HG03558 (cell line): ENCODE results near the gene COPE.
A peak's percentile ranks its signal among the peaks of the same experiment; 100 is the strongest.
"Not testable (repeated sequence)": the region's sequence is repeated elsewhere in the genome, so short reads cannot be mapped to it uniquely, and the experiment has no call there.

Source experiments
- ATAC-seq: cut with Tn5 transposase; IDR thresholded peaks from one replicate; pipeline ENCODE4 v1.9.1; 2021; ENCODE audit warnings: moderate number of reproducible peaks; ENCODE audit not compliant: unreplicated experiment; ENCODE audit errors: extremely low read depth

The COPE gene

DNA sequence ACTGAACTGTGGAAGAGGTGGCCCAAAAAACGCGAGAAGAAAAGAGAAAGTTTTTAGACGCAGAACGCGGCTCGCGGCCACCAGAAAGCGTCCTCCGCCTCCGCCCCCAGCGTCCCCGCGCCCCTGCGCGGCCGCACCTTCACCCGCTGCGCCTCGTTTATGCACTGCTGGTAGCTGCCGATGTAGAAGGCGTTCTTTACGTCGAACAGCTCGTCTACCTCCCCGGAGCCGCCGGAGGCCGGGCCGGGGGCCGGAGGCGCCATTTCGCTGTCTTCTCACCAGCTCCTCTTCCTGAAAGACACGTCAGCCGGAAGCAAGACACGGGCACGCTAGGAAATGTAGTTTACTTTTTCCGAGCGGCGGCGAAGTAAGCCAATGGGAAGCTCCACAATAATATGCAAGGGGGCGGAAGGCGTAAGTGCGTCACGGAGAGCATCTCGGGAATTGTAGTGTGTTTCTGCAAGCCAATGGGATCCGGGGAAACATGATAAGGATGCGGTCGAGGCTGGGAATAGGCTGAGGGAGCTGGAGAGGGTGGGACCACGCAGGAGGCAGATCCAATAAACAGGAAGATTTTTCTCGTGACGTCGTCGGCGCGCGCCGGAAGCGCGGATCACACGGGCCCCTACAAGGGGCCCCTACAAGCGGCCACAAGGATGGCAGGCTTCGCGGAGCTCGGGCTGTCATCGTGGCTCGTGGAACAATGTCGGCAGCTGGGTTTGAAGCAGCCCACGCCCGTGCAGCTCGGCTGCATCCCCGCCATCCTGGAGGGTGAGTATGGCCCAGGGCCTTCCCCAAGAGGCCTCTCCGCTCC is at the start of gene COPE, which contains the start of gene DDX49:
Gene COPE (minus strand): TSS at position 302 of the 814 bp plus-strand sequence. CDS start 39 bp downstream, at position 263.
Gene DDX49 (plus strand): TSS at position 630 of the 814 bp plus-strand sequence. CDS start 27 bp downstream, at position 657.
- peak; percentile 86 for ATAC-seq

DNA sequence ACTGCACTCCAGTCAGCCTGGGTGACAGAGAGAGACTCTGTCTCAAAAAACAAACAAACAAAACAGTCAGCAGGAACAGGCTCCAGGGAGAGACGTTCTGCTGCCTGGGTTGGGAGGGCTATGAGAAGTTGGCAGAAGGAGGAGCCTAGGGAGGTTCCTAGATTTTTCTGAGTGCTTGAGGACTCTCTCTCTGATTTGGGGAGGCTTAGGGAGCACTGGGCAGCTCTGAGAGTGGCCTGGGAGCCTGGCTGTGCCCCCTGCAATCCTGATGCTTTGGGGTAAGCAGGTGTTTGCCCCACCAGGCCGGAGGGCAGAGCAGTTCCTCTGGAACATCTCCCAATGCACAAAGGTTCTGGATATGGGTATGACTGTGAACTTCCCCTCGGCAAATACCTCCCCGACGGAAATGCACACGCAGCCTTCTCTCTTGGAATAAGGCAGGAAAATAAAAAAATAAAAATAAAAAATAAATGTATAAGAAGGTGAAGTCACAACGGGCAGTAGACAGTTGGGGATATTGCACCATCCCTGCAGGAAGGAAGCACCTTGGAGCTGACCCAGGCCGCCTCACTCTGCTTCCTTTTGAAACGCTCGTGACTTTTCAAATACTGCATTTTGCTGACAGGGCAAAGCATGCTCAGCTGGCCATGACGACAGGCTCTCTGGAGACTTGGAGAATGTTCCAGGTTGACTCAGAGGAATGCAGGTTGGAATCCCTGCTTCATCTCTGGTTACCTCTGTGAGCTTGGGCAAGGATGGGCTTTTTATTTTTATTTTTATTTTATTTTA is 48.4 kb upstream of the COPE start:
- no peak for ATAC-seq

DNA sequence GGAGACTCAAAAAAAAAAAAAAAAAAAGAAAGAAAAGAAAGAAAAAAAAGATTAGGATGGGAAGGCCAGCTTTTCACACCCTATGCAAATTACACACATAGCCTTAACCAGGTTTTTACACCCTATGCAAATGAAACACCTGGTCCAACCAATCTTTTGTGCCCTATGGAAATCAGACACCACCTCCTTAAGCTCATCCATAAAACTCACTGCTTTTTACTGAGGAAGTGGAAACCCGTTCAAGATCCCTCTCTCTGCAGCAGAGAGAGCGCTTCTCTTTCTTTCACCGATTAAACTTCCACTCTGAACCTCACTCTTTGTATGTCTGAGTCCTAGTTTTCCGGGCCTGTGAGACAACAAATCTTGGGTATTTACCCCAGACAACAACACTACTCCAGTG is 47.1 kb upstream of the COPE start:
- ATAC-seq, result no peak

DNA sequence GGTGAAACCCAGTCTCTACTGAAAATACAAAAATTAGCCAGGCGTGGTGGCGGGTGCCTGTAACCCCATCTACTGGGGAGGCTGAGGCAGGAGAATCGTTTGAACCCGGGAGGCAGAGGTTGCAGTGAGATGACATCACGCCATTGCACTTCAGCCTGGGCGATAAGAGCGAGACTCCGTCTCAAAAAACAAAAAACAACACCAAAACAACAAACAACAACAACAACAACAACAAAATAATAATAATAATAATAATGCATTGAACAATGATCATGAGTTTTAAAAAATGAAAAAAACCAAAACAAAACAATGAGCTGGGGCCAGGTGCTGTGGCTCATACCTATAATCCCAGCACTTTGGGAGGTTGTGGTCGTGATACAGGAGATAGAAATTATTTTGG is 44.9 kb upstream of the COPE start:
- ATAC-seq, result no peak

DNA sequence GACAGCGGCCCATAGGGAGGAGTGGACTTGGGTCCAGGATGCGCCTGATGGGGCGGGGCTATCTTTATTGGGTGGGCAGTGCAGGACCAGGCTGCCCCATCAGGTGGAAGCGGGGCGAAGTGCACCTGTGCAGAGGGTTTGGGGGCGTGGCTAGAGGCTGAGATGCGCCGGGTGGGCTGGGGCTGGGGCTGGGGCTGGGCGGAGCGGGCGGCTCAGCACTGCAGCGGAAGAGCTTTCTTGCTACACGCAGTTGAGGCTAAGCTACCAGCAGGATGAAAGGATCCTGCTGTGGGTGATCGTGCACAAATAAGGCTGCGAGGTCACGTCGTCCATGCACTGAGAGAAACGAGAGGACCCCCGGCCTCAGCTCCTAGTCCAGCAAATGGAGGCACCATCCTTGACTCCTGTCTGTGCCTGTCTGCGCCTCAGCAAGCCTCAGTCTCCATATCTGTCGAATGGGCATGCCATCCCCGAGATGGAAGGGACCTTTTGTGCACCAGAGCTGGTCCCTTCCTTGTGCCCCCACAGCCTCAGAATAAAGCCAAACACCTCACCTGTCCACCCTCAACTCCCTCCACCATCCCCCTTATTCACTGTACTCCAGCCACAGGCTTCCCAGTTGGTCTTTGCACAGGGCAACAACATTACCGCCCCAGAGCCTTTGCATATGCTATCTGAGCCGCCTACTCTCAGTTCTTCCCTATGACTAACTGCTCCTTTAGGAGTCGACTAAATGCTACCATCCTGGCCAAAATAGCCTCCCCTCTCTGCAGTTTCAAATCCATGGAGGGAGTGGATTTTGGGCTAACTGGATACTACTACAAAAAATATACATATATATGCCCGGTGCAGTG is 42.8 kb upstream of the COPE start:
- no peak for ATAC-seq

DNA sequence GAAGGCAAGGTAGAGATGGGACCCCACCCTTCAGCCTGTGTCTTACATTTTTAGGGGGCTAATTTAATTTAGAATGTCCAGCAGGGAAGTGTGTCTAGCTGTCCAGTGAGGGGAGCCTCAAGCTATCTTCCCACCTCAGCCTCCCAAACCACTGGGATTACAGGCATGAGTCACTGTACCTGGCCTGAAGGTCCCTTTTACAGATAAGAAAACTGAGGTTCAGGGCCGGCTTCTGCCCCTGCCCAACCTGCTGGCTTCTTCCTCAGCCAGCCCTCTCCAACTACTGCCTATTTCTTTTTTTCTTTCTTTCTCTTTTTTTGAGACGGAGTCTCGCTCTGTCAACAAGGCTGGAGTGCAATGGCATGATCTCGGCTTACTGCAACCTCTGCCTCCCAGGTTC is 41.2 kb upstream of the COPE start:
- ATAC-seq, result no peak

DNA sequence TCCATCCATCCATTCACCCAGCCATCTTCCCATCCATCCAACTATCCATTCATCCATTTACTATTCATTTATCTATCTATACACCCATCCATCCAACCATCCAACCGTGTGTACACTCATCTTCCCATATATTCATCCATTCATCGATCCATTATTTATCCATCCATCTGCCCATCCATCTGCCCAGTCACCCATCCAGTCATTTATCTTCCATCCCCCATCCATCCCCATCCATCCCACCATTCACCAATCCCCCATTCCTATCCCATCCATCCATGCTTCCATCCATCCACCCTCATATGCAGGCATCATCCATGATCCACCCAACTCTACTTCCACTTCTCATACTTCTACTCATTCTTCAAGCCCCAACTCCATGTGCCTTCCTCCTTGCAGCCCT is 35.9 kb upstream of the COPE start:
- no peak for ATAC-seq

DNA sequence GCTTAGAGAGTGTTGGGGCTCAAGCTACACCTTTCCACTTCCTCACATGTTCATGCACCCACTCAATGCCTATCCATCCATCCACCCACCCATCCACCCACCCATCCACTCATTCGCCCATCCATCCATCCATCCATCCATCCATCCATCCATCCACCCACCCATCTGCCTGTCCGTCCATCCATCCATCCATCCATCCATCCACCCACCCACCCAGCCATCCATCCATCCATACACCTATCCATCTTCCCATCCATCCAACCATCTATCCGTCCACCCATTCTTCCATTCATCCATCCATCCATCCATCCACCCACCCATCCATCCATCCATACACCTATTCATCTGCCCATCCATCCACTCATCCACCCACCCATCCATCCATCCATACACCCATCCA is 34.9 kb upstream of the COPE start:
- no peak for ATAC-seq

DNA sequence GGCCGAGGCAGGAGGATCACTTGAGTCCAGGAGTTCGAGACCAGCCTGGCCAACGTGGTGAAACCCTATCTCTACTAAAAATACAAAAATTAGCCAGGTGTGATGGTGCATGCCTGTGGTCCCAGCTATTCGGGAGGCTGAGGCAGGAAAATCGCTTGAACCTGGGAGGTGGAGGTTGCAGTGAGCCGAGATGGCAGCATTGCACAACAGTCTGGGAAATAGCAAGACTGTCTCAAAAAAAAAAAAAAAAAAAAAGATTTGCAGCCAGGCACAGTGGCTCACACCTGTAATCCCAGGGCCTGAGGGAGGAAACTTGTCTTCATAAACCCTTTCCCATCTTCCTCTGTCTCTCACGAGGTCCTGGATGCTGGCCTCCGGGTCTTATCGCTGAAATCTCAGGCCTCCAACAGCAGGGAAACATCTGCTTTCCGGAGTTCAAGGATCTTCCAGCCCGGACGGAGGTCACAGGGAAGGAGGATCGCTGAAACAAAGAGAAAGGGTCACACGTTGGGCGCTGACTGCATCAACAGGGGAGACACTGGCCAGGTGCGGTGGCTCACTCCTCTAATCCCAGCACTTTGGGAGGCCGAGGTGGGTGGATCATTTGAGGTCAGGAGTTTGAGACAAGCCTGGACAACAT is 33.3 kb upstream of the COPE start:
- not testable (repeated sequence) for ATAC-seq

DNA sequence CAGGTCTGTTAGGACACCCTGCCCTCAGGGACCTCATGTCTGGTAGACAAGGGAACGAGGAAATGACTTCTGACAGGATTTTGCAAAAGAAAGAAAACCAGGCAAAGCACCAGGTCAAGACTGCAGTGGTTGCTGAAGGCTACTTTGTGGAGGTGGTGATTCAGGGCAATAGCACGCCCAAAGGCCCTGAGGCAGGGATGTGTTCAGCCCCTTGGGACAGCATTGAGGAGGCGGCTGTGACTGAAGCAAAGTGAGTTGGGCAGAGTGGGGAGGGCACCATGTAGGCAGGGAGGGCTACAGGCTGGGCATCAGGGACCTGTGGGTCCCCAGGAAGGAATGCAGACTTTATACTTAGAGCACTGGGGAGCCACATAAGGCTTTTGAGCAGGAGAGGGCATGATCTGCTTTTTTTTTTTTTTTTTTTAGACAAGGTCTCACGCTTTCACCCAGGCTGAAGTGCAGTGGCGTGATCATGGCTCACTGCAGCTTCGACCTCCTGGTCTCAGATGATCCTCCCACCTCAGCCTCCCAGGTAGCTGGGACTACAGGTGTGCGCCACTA is 32.6 kb upstream of the COPE start:
- ATAC-seq, result no peak

DNA sequence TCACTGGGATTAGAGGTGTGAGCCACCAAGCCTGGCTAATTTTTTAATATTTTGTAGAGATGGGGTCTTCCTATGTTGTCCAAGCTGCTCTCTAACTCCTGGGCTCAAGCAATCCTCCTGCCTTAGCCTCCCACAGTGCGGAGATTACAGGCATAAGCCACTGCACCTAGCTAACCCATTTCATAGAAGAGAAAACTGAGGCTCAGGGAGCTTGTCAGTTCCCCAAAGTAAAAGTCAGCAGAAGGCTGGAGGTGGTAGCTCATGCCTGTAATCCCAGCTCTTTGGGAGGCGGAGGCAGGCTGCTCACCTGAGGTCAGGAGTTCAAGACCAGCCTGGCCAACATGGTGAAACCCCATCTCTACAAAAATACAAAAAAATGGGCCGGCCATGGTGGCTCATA is 30.7 kb upstream of the COPE start:
- ATAC-seq, result no peak

DNA sequence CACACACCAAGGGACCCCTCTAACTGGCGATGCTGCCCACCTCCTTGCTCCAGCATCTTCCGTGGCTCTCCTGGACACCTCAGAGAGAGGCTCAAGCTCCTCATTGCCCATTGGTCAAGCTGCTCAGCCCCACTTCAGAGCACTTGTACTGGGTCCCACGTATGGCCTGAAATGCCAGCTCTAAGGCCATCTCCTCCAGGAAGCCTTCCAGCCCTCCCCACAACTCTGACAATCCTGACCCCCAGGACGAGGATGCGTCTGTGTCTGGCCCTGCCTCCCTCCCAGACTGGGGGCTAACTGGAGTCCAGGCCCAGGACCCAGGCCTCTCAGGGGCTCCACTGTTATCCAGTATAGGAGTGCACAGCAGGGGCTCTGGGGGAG is 29.8 kb upstream of the COPE start:
- ATAC-seq, result no peak

DNA sequence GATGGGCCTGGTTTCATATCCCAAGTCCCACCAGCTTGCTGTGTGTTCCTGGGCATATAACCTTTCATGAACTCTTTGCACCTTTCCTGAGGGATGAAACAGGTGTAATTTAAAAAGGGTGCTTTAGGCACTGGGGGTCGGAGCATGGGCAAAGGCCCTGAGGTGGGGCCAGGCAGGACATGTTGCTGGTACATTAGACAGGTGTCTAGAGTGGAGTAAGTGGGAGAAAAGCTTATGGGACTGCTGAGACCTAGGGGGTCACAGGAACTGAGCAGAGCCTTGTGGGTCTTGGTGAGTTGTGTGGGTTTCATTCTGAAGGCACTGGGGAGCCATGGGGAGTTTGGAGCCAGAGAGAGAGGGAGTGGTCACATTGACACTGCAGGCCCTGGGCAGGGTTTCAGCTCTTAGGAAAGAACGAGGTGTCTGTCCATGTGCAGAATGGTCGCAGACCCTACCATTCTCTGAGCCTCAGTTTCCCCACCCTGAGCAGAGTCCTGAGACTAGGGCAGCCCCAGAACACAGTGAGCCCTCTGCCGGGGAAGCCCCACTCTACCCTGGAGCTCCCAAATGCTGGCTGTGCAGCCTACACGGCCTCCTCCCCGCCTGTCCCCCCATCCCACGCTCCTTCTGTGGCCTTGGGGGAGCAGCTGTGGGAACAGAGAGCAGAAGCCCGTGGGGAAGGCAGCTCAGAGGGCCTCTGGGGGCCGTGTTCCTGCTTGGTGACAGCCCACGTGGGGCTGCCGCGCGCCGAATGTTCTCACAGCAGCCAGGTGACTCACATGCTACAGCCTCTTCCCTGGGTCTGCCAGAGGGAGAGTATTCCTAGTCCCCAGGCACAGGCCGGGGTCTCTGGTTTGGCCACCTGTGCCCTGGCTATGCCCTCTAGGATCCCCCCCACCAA is 29.1 kb upstream of the COPE start:
- no peak for ATAC-seq

DNA sequence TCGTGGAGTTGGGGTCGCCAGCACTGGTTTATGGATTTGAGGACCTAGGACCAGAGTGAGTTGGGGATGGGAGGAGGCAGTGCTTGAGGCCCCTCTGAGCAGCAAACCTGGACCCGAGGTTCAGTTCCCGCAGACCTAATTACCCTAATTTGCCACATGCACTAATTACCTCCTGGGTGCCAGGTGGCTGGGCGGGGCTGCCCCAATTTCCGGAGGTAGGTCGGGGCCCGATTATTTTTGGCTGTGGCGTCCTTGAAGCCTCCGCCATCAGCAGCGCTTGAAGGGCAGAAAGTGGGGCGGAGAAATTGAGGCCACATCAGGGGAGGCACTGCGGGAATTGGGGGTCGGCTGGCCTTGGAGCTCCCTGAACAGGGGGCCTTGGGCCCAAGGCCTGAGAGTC is 27.7 kb upstream of the COPE start:
- no peak for ATAC-seq

DNA sequence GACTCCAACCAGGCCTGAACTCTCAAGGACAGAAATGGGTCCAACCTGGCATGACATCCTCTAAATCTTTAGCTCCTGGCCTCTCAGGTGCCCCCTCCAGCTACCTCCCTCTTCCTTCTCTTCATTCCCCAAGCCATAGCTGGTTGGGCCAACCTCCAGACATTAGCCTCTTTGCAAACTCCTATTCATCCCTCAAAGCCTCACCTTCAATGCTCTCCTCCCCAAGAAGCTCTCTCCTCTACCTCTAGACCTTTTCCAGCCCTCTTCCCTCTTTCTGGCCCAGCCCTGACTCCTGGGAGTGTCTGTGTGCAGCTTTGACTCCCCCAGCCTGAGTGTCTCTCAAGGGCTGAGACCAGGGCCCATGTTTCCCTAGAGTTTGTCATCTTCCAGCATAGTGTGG is 27.1 kb upstream of the COPE start:
- ATAC-seq, result no peak

DNA sequence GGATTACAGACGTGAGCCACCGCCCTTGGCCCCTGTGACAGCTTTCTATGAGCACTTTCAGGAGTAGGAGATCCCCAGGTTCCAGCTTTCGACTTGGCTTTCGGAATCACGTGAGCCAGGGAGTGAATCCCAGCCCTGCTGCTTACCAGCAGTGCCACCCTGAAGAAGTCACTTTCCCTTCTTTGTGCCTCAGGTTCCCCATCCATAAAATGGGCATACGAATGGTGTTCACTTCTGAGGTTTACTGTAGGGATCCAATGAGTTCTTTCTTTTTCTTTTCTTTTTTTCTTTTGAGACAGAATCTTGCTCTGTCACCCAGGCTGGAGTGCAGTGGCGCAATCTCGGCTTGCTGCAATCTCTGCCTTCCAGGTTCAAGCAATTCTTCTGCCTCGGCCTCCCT is 26.1 kb upstream of the COPE start:
- ATAC-seq, result no peak

DNA sequence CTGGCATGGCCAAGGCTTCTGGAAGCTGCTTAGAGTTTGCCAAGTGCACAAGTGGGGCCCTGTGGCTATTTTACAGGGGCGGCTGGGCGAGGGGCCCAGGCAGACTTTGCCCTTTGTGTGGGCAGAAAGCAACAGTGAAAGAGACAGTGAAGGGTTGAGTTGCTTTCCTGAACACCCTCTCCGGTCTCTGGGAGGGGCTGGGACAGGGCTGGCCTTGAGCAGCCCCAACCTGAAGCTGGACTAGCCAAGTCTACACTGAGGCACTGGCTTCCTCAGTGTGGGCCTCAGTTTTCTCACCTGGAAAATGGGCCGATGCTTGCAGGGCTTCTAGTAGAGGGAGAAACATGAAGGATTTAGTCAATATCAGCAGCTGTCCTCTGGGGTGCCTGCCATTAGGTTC is 24.3 kb upstream of the COPE start:
- no peak for ATAC-seq

DNA sequence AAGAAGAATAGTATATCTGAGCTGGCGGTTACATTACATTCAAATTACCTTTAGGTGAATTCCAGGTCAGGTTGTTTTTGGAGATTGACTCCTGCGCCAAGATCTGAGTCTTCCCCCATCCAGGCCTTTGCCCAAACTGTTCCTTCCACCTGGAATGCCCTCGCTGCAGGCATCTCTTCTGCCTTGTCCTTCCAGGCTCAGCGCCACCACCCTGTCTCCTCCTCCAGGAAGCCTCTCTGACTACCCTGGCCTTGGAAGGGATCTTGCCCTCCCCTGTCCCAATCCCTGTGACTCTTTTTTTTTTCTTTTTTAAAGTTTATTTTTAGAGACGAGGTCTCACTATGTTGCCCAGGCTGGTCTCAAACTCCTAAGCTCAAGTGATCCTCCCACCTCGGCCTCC is 23.5 kb upstream of the COPE start:
- ATAC-seq, result no peak
